K562 (cell line): Measurements from ENCODE around the gene MYG1. TPM values are rescaled to one million over a fixed set of nuclear protein-coding genes. Genes with fewer than 3 reads are reported as not detected.

Source experiments
- ADNP ChIP-seq: fragments of 200-800 bp; sonication (Bioruptor generic); IDR thresholded peaks from 2 replicates; pipeline ENCODE4 v1.6.1; 2016; ENCODE audit warnings: missing genetic modification characterization, missing compliant biosample characterization
- ARHGAP35 ChIP-seq: fragments of 450-650 bp; IDR thresholded peaks from 2 replicates; pipeline ENCODE4 v1.6.1; 2018; ENCODE audit not compliant: partially characterized antibody
- BRD4 ChIP-seq: fragments of 200-600 bp; sonication (generic); IDR thresholded peaks from 2 replicates; pipeline ENCODE4 v1.6.1; 2017; ENCODE audit warnings: inconsistent platforms
- C11orf30 ChIP-seq: fragments of 450-650 bp; IDR thresholded peaks from 2 replicates; pipeline ENCODE4 v1.6.1; 2016; ENCODE audit warnings: low read depth, mild to moderate bottlenecking
- CBFB ChIP-seq: sonication (generic); formaldehyde crosslinking; IDR thresholded peaks from 2 replicates; pipeline ENCODE4 v1.4.0; 2020; ENCODE audit warnings: mild to moderate bottlenecking, missing genetic modification reagents
- CEBPB ChIP-seq: fragments of 450-650 bp; IDR thresholded peaks from 2 replicates; pipeline ENCODE4 v1.6.1; 2016; ENCODE audit warnings: missing genetic modification characterization, missing compliant biosample characterization
- FOXP1 ChIP-seq: sonication (generic); formaldehyde crosslinking; IDR thresholded peaks from 2 replicates; pipeline ENCODE4 v1.8.0; 2022; ENCODE audit warnings: mild to moderate bottlenecking, missing genetic modification reagents
- IFI16 ChIP-seq: fragments of 250-450 bp; sonication (Bioruptor Pico); IDR thresholded peaks from 2 replicates; pipeline ENCODE4 v2.1.2; 2022; ENCODE audit warnings: mild to moderate bottlenecking, inconsistent platforms
- MAFG ChIP-seq: fragments of 450-650 bp; conservative IDR thresholded peaks from 2 replicates; pipeline ENCODE4 v1.6.1; 2016; ENCODE audit warnings: missing genetic modification characterization, missing compliant biosample characterization
- NCOA6 ChIP-seq: fragments of 450-650 bp; IDR thresholded peaks from 2 replicates; pipeline ENCODE4 v1.6.1; 2017; ENCODE audit warnings: mild to moderate bottlenecking
- NFE2 ChIP-seq: IDR thresholded peaks from 2 replicates; pipeline ENCODE4 v1.6.1; 2014; ENCODE audit warnings: antibody characterized with exemption, low read depth
- TAL1 ChIP-seq: fragments of 450-650 bp; IDR thresholded peaks from 2 replicates; pipeline ENCODE4 v1.6.1; 2016; ENCODE audit warnings: mild to moderate bottlenecking
- ZBTB17 ChIP-seq: fragments of 450-650 bp; formaldehyde crosslinking; IDR thresholded peaks from 2 replicates; pipeline ENCODE4 v1.4.0; 2020; ENCODE audit warnings: mild to moderate bottlenecking
- ZC3H4 ChIP-seq: sonication (generic); formaldehyde crosslinking; IDR thresholded peaks from 2 replicates; pipeline ENCODE4 v1.9.0; 2021; ENCODE audit warnings: missing genetic modification reagents, borderline replicate concordance
- ZFP30 ChIP-seq: fragments of 250-450 bp; sonication (Bioruptor Pico); IDR thresholded peaks from 2 replicates; pipeline ENCODE4 v1.8.0; 2022; ENCODE audit warnings: moderate library complexity, mild to moderate bottlenecking, inconsistent platforms, borderline replicate concordance
- ZNF384 ChIP-seq: IDR thresholded peaks from 2 replicates; pipeline ENCODE4 v1.6.1; 2012; ENCODE audit warnings: low read depth, low read length, improper control_type of control experiment
- ZNF436 ChIP-seq: fragments of 250-450, 450-650 bp; sonication (Bioruptor Pico); formaldehyde crosslinking; IDR thresholded peaks from 2 replicates; pipeline ENCODE4 v1.7.0; 2020; ENCODE audit warnings: mild to moderate bottlenecking
- ZNF512 ChIP-seq: IDR thresholded peaks from 2 replicates; pipeline ENCODE4 v1.6.1; 2016; ENCODE audit warnings: missing genetic modification characterization, missing compliant biosample characterization
- ZNF696 ChIP-seq: fragments of 250-450 bp; sonication (Bioruptor Pico); conservative IDR thresholded peaks from 2 replicates; pipeline ENCODE4 v1.4.0; 2020; ENCODE audit warnings: mild to moderate bottlenecking, moderate library complexity
- polyA plus RNA-seq, 8 experiments: library from polyadenylated mRNA; depleted of rRNA in 4 of 8; stranded (reverse) in 5 of 8; unstranded in 3 of 8; fragments of >200 nt; fragmentation: Nextera tagmentation in 2 of 8; fragmentation: Illumina TruSeq in 1 of 8; extraction: Ambion mirVana in 2 of 8; extraction: Trizol in 1 of 8; gene quantifications; 2 replicates each; pipeline versions ENCODE4 v1.2.1 to v1.2.3, GENCODE V29; 2011 to 2014; ENCODE audit warnings: inconsistent platforms in 1 of 8, missing spikeins in 1 of 8
- total RNA-seq, 7 experiments: library from RNA; depleted of rRNA in 6 of 7; stranded (reverse); fragments of >200 nt in 6 of 7; fragmentation: Illumina TruSeq in 2 of 7; extraction: Trizol in 2 of 7; gene quantifications; 2 replicates each; pipeline versions ENCODE4 v1.2.1 to v1.2.3, GENCODE V29; 2011 to 2021; ENCODE audit warnings: low replicate concordance in 1 of 7
- TF ChIP-seq, protein P1 (sequence below): fragments of 450-650 bp; formaldehyde crosslinking; IDR thresholded peaks from 2 replicates; pipeline ENCODE4 v1.4.0; 2020; ENCODE audit warnings: mild to moderate bottlenecking, moderate library complexity
- TF ChIP-seq, protein P2 (sequence below): fragments of 450-650 bp; IDR thresholded peaks from 2 replicates; pipeline ENCODE4 v1.6.1; 2016; ENCODE audit warnings: mild to moderate bottlenecking

The MYG1 gene
- total and polyA plus RNA-seq, 9 of the 15 experiments (the other 6 are each of a cell fraction or from before 2014, with no cell fraction given): 0.45 to 5.6 (median 2.1) TPM

DNA sequence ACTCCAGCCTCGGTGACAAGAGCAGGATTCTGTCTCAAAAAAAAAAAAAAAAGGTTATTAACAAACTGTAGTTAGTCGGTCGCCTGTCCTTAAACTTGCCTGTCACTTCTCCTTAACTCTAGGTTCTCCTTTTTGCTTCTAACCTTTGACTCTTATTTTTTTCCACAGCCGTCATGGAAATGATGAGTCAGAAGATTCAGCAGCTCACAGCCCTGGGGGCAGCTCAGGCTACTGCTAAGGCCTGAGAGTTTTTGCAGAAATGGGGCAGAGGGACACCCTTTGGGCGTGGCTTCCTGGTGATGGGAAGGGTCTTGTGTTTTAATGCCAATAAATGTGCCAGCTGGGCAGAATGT is 418 bp upstream of the MYG1 start (continued):
- TF ChIP-seq IFI16 (CRISPR knock-in tag): no peak
- no peak for TF ChIP-seq ZBTB17
- TF ChIP-seq ZNF436 (CRISPR knock-in tag): no peak
- TF ChIP-seq, protein P1, sequence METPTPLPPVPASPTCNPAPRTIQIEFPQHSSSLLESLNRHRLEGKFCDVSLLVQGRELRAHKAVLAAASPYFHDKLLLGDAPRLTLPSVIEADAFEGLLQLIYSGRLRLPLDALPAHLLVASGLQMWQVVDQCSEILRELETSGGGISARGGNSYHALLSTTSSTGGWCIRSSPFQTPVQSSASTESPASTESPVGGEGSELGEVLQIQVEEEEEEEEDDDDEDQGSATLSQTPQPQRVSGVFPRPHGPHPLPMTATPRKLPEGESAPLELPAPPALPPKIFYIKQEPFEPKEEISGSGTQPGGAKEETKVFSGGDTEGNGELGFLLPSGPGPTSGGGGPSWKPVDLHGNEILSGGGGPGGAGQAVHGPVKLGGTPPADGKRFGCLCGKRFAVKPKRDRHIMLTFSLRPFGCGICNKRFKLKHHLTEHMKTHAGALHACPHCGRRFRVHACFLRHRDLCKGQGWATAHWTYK (CRISPR knock-in tag): no peak
- TF ChIP-seq NFE2: peak; percentile 75
- TF ChIP-seq C11orf30: peak; percentile 92
- no peak for TF ChIP-seq FOXP1 (CRISPR knock-in tag)
- TF ChIP-seq ZNF384: peak; percentile 77
- no peak for TF ChIP-seq ZC3H4 (CRISPR knock-in tag)
- TF ChIP-seq BRD4: no peak
- peak; percentile 89 for TF ChIP-seq MAFG
- no peak for TF ChIP-seq ZFP30 (CRISPR knock-in tag)
- TF ChIP-seq ZNF512 (tag): no peak
- no peak for TF ChIP-seq ADNP (tag)
- TF ChIP-seq TAL1: no peak
- no peak for TF ChIP-seq CBFB
- TF ChIP-seq ARHGAP35: no peak
- no peak for TF ChIP-seq ZNF696 (CRISPR knock-in tag)
- TF ChIP-seq, protein P2, sequence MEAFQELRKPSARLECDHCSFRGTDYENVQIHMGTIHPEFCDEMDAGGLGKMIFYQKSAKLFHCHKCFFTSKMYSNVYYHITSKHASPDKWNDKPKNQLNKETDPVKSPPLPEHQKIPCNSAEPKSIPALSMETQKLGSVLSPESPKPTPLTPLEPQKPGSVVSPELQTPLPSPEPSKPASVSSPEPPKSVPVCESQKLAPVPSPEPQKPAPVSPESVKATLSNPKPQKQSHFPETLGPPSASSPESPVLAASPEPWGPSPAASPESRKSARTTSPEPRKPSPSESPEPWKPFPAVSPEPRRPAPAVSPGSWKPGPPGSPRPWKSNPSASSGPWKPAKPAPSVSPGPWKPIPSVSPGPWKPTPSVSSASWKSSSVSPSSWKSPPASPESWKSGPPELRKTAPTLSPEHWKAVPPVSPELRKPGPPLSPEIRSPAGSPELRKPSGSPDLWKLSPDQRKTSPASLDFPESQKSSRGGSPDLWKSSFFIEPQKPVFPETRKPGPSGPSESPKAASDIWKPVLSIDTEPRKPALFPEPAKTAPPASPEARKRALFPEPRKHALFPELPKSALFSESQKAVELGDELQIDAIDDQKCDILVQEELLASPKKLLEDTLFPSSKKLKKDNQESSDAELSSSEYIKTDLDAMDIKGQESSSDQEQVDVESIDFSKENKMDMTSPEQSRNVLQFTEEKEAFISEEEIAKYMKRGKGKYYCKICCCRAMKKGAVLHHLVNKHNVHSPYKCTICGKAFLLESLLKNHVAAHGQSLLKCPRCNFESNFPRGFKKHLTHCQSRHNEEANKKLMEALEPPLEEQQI: no peak
- TF ChIP-seq CEBPB (tag): no peak
- TF ChIP-seq NCOA6: no peak
